OCI-LY3 (cell line): Measurements from ENCODE around the gene FCRL4.

Source experiments
- EZH2phosphoT487 ChIP-seq: fragments of 200-600 bp; shearing (Covaris generic); IDR thresholded peaks from 2 replicates; pipeline ENCODE4 v1.6.1; 2018; ENCODE audit warnings: antibody characterized with exemption, mixed run types, low read depth
- TF ChIP-seq, protein P1 (sequence below): fragments of 200-600, 300-600 bp; sonication (generic); IDR thresholded peaks from 2 replicates; pipeline ENCODE4 v1.5.1; 2014; ENCODE audit warnings: antibody characterized with exemption, low read length, low read depth

DNA sequence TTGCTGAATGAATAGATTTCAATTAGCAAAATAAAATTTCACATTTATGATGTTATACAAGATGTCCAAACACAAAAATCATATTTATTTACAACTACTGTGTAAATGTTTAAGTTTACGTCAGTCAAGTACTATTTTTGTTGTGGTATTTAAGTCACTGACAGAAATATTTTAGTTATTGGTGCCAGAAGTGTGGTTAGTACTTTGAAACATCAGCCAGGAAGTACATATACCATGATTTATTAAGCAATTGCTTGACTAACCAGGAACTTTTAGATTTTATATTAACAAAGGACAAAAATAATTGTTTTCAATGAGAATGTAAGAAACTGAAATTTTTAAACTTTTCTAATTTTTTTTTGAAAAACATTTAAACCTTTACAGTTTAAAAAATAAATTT lies 2.4 kb upstream of the FCRL4 start:
- TF ChIP-seq, protein P1, sequence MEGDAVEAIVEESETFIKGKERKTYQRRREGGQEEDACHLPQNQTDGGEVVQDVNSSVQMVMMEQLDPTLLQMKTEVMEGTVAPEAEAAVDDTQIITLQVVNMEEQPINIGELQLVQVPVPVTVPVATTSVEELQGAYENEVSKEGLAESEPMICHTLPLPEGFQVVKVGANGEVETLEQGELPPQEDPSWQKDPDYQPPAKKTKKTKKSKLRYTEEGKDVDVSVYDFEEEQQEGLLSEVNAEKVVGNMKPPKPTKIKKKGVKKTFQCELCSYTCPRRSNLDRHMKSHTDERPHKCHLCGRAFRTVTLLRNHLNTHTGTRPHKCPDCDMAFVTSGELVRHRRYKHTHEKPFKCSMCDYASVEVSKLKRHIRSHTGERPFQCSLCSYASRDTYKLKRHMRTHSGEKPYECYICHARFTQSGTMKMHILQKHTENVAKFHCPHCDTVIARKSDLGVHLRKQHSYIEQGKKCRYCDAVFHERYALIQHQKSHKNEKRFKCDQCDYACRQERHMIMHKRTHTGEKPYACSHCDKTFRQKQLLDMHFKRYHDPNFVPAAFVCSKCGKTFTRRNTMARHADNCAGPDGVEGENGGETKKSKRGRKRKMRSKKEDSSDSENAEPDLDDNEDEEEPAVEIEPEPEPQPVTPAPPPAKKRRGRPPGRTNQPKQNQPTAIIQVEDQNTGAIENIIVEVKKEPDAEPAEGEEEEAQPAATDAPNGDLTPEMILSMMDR = no peak
- no peak for TF ChIP-seq EZH2phosphoT487
